Trophoblast cell (in vitro differentiated cells and primary cell): ENCODE results near the gene MRPS6.

Experiments used
- DNase-seq, 2 donors: peaks; one replicate each; pipeline ENCODE4 v3.0.0-alpha.2; 2016
- H2AFZ ChIP-seq: 2 replicates; pipeline ENCODE4 v1.6.1; 2013; ENCODE audit warnings: low read length, moderate library complexity, mild to moderate bottlenecking; ENCODE audit not compliant: insufficient read depth, poor library complexity
- H2AK5ac ChIP-seq: 2 replicates; pipeline ENCODE4 v1.6.1; 2013; ENCODE audit warnings: mild to moderate bottlenecking, low read length
- H2BK120ac ChIP-seq: 2 replicates; pipeline ENCODE4 v1.6.1; 2013; ENCODE audit warnings: low read length, mild to moderate bottlenecking, moderate library complexity; ENCODE audit not compliant: insufficient read depth, poor library complexity
- H2BK12ac ChIP-seq: 2 replicates; pipeline ENCODE4 v1.6.1; 2013; ENCODE audit warnings: mild to moderate bottlenecking, low read length, moderate library complexity
- H2BK5ac ChIP-seq: 2 replicates; pipeline ENCODE4 v1.6.1; 2013; ENCODE audit warnings: low read length, low read depth, moderate library complexity, mild to moderate bottlenecking; ENCODE audit not compliant: poor library complexity
- H3K14ac ChIP-seq: 2 replicates; pipeline ENCODE4 v1.6.1; 2013; ENCODE audit warnings: mild to moderate bottlenecking, low read length
- H3K18ac ChIP-seq: 2 replicates; pipeline ENCODE4 v1.6.1; 2013; ENCODE audit warnings: mild to moderate bottlenecking, low read length
- H3K23ac ChIP-seq: 2 replicates; pipeline ENCODE4 v1.6.1; 2013; ENCODE audit warnings: low read length
- H3K27ac ChIP-seq: 2 replicates; pipeline ENCODE4 v1.5.1; 2013; ENCODE audit warnings: low read depth, mild to moderate bottlenecking, inconsistent platforms, low read length, moderate library complexity
- H3K27me3 ChIP-seq: 2 replicates; pipeline ENCODE4 v1.6.1; 2013; ENCODE audit warnings: inconsistent platforms, mild to moderate bottlenecking, low read length, moderate library complexity; ENCODE audit not compliant: insufficient read depth
- H3K36me3 ChIP-seq, 2 experiments: 1 replicate in 1 of 2; 2 replicates in 1 of 2; pipeline ENCODE4 v1.6.1; 2013; ENCODE audit warnings: low read length in 2 of 2, mild to moderate bottlenecking in 2 of 2, moderate library complexity in 1 of 2; ENCODE audit not compliant: insufficient read depth in 2 of 2, control insufficient read depth in 1 of 2
- H3K4ac ChIP-seq: 2 replicates; pipeline ENCODE4 v1.6.1; 2013; ENCODE audit warnings: low read depth, mild to moderate bottlenecking, low read length, moderate library complexity
- H3K4me1 ChIP-seq, 2 experiments: 1 replicate in 1 of 2; 2 replicates in 1 of 2; pipeline ENCODE4 v1.6.1; 2013; ENCODE audit warnings: low read length in 2 of 2, mild to moderate bottlenecking in 2 of 2, moderate library complexity in 1 of 2; ENCODE audit not compliant: insufficient read depth in 2 of 2, control insufficient read depth in 1 of 2
- H3K4me2 ChIP-seq: 2 replicates; pipeline ENCODE4 v1.6.1; 2013; ENCODE audit warnings: inconsistent platforms, mild to moderate bottlenecking, low read length, moderate library complexity
- H3K4me3 ChIP-seq: 2 replicates; pipeline ENCODE4 v1.5.1; 2013; ENCODE audit warnings: mild to moderate bottlenecking, low read depth, low read length, inconsistent platforms
- H3K79me1 ChIP-seq: one replicate; pipeline ENCODE4 v1.6.1; 2013; ENCODE audit warnings: low read length
- H3K79me2 ChIP-seq: 2 replicates; pipeline ENCODE4 v1.6.1; 2013; ENCODE audit warnings: low read length, mild to moderate bottlenecking; ENCODE audit not compliant: control insufficient read depth, insufficient read depth, poor library complexity
- H3K9ac ChIP-seq: 2 replicates; pipeline ENCODE4 v1.6.1; 2013; ENCODE audit warnings: mild to moderate bottlenecking, low read length
- H3K9me3 ChIP-seq: 2 replicates; pipeline ENCODE4 v1.6.1; 2013; ENCODE audit warnings: low read depth, mild to moderate bottlenecking, control low read depth, inconsistent platforms, low read length; ENCODE audit not compliant: insufficient read depth
- H4K12ac ChIP-seq: 2 replicates; pipeline ENCODE4 v1.6.1; 2013; ENCODE audit warnings: low read depth, mild to moderate bottlenecking, low read length, moderate library complexity
- H4K8ac ChIP-seq: 2 replicates; pipeline ENCODE4 v1.6.1; 2013; ENCODE audit warnings: low read depth, mild to moderate bottlenecking, low read length, moderate library complexity
- H4K91ac ChIP-seq: one replicate; pipeline ENCODE4 v1.6.1; 2013; ENCODE audit warnings: low read depth, mild to moderate bottlenecking, low read length, moderate library complexity
- whole genome bisulfite sequencing: extraction: QIAGEN DNeasy Blood & Tissue Kit; methylation state at CpG from one replicate; pipeline ENCODE4 v1.1.7; 2013; ENCODE audit warnings: missing lambda C conversion rate; ENCODE audit not compliant: insufficient read length, insufficient coverage; ENCODE audit errors: extremely low coverage; 5-methylcytosine and 5-hydroxymethylcytosine counted together

The MRPS6 gene

DNA sequence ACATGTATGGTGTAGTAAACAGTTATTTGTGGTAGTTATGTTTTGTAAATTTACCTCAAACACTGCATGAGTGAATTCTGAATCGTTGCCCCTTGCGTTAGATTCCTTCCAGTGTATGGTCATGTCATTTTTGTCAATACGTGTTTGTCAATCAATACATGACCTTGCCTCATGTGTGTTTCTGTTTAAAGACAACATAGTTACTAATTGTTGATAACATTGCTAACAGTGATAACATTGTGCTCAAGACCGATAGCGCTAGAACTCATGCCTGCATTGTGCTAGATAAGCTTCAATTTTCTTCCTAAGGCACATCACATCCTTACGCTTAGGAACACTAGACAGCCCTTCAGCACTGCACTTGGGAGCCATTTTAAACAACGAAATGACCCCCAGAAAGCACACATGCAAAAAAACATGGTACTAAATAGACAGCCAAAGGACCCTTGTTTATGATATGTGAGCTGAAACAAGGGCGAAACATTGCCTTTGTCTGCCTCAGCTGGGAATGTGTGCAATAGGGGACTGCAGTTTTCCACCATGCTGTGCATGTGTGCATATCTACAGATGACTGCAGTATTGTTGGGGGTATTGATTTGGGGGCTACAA, 37.3 kb downstream of the MRPS6 start:
- Histone ChIP-seq H2BK120ac (no peak overlapping the region), H2AFZ (no peak overlapping the region), H2BK5ac (no peak overlapping the region), H3K79me2 (no peaks in the 10 kb centered on the region), H3K27ac (no peak overlapping the region), H3K23ac (no peak overlapping the region), H3K14ac (no peak overlapping the region), H3K4me2 (no peak overlapping the region), H3K27me3 (no peaks in the 10 kb centered on the region), H3K36me3 (peaks cover 3 to 4% of the 10 kb centered on the region in 2 experiments), H2BK12ac (no peak overlapping the region), H2AK5ac (no peak overlapping the region), H3K9me3 (no peaks in the 10 kb centered on the region), H3K79me1 (no peaks in the 10 kb centered on the region), H4K12ac (no peak overlapping the region), H3K9ac (no peak overlapping the region), H4K91ac (no peak overlapping the region), H3K4ac (no peak overlapping the region), H3K18ac (no peak overlapping the region), H4K8ac (no peak overlapping the region), H3K4me1 (peaks cover 0 to 3% of the 10 kb centered on the region in 2 experiments), H3K4me3 (no peak overlapping the region)
- WGBS = no CpG with 5 or more reads among the region's 8 CpGs
- DNase-seq = no peak

DNA sequence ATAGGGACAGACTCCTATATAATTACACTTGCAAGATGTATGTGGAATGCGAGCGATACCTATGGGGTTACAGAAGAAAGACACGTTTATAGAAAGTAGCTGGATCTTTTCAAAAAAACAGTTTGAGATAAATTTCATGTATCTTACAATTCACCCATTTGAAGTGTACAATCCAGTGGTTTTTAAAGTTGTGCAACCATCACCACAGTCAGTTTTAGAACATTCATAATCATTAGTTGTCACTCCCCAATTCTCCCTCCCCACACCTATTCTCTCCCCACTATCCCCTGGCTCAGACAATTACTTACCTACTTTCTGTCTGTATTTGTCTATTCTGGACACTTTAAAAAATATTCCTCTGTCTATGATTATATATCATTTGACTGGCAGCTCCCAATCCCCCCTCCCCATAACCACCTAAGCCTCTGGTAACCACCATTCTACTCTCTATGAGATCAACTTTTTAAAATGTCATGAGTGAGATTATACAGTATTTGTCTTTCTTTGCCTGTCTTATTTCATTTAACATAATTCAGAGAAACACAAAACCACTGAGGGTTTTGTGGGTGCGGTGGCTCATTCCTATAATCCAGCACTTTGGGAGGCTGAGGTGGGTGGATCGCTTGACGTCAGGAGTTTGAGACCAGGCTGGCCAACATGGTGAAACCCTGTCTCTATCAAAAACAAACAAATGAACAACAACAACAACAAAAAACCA, 39.1 kb downstream of the MRPS6 start:
- peaks cover 0 to 5% of the 10 kb centered on the region in 2 experiments for H3K4me1 ChIP-seq
- no peaks in the 10 kb centered on the region for H3K79me1 ChIP-seq
- no peak for DNase-seq
- H3K23ac ChIP-seq = no peak overlapping the region
- no peak overlapping the region for H2BK120ac ChIP-seq
- no peak overlapping the region for H4K8ac ChIP-seq
- H3K18ac ChIP-seq = no peak overlapping the region
- H3K14ac ChIP-seq = no peak overlapping the region
- H3K4me2 ChIP-seq = no peak overlapping the region
- H3K9ac ChIP-seq = no peak overlapping the region
- no peak overlapping the region for H4K12ac ChIP-seq
- H3K9me3 ChIP-seq = no peaks in the 10 kb centered on the region
- H3K4ac ChIP-seq = no peak overlapping the region
- H4K91ac ChIP-seq = no peak overlapping the region
- no peaks in the 10 kb centered on the region for H3K27me3 ChIP-seq
- H3K79me2 ChIP-seq = no peaks in the 10 kb centered on the region
- H2AK5ac ChIP-seq = no peak overlapping the region
- no peak overlapping the region for H2BK5ac ChIP-seq
- no CpG with 5 or more reads among the region's 6 CpGs for WGBS
- H3K27ac ChIP-seq = no peak overlapping the region
- H3K36me3 ChIP-seq = peaks cover 2 to 6% of the 10 kb centered on the region in 2 experiments
- no peak overlapping the region for H2AFZ ChIP-seq
- no peak overlapping the region for H3K4me3 ChIP-seq
- no peak overlapping the region for H2BK12ac ChIP-seq

- H3K14ac ChIP-seq = no peak overlapping the region
- no peak overlapping the region for H4K12ac ChIP-seq
- no peak overlapping the region for H3K4ac ChIP-seq
- no peak overlapping the region for H2AFZ ChIP-seq
- H3K4me2 ChIP-seq = no peak overlapping the region
- no CpG with 5 or more reads among the region's 2 CpGs for WGBS
- H4K8ac ChIP-seq = no peak overlapping the region
- no peak overlapping the region for H3K27ac ChIP-seq
- peaks cover 0 to 5% of the 10 kb centered on the region in 2 experiments for H3K4me1 ChIP-seq
- H3K23ac ChIP-seq = no peak overlapping the region
- no peak overlapping the region for H2BK5ac ChIP-seq
- H2BK12ac ChIP-seq = no peak overlapping the region
- no peaks in the 10 kb centered on the region for H3K27me3 ChIP-seq
- no peak overlapping the region for H2AK5ac ChIP-seq
- H3K18ac ChIP-seq = no peak overlapping the region
- no peak overlapping the region for H3K4me3 ChIP-seq
- H3K79me1 ChIP-seq = no peaks in the 10 kb centered on the region
- no peak overlapping the region for H3K9ac ChIP-seq
- no peaks in the 10 kb centered on the region for H3K9me3 ChIP-seq
- H3K79me2 ChIP-seq = no peaks in the 10 kb centered on the region
- H3K36me3 ChIP-seq = peaks cover 2 to 5% of the 10 kb centered on the region in 2 experiments
- H2BK120ac ChIP-seq = no peak overlapping the region
- DNase-seq = peak in 1 of 2 donors; percentile 48
- no peak overlapping the region for H4K91ac ChIP-seq
Observed at GRCh38 chr21:34113842-34114241, 40.5 kb downstream of the MRPS6 start.

- H4K91ac ChIP-seq = no peak overlapping the region
Observed at GRCh38 chr21:34115160-34115559, 41.8 kb downstream of the MRPS6 start.

More at GRCh38 chr21:34115160-34115559, 41.8 kb downstream of the MRPS6 start:
- no CpG with 5 or more reads among the region's 1 CpG for WGBS
- no peak for DNase-seq
- no peak overlapping the region for H3K18ac ChIP-seq
- H3K27me3 ChIP-seq = no peaks in the 10 kb centered on the region
- H3K4me2 ChIP-seq = no peak overlapping the region
- H3K27ac ChIP-seq = no peak overlapping the region
- H2BK5ac ChIP-seq = no peak overlapping the region
- H3K79me2 ChIP-seq = no peaks in the 10 kb centered on the region
- H2BK12ac ChIP-seq = no peak overlapping the region
- H3K4me1 ChIP-seq = peaks cover 0 to 5% of the 10 kb centered on the region in 2 experiments
- no peak overlapping the region for H3K14ac ChIP-seq
- no peaks in the 10 kb centered on the region for H3K79me1 ChIP-seq
- no peak overlapping the region for H4K8ac ChIP-seq
- no peaks in the 10 kb centered on the region for H3K9me3 ChIP-seq
- H2AK5ac ChIP-seq = no peak overlapping the region
- H2BK120ac ChIP-seq = no peak overlapping the region
- H3K4ac ChIP-seq = no peak overlapping the region
- peaks cover 2 to 5% of the 10 kb centered on the region in 2 experiments for H3K36me3 ChIP-seq
- no peak overlapping the region for H2AFZ ChIP-seq
- H3K4me3 ChIP-seq = no peak overlapping the region
- H4K12ac ChIP-seq = no peak overlapping the region
- H3K9ac ChIP-seq = no peak overlapping the region
- no peak overlapping the region for H3K23ac ChIP-seq
